MM.1S (cell line): ENCODE measurements around the gene PAN3.

Experiments used
- EZH2 ChIP-seq: fragments of 300-600 bp; sonication (generic); optimal IDR thresholded peaks from 2 replicates; pipeline ENCODE3; 2017; ENCODE audit warnings: low read depth, mild to moderate bottlenecking, antibody characterized with exemption, low read length, mixed read lengths
- EZH2phosphoT487 ChIP-seq: fragments of 300-600 bp; sonication (generic); IDR thresholded peaks from 2 replicates; pipeline ENCODE4 v1.6.1; 2018; ENCODE audit warnings: antibody characterized with exemption, low read length
- TF ChIP-seq, protein P1 (sequence below): fragments of 300-600 bp; sonication (generic); IDR thresholded peaks from 2 replicates; pipeline ENCODE4 v1.5.1; 2016; ENCODE audit warnings: antibody characterized with exemption, low read length, mixed read lengths

DNA sequence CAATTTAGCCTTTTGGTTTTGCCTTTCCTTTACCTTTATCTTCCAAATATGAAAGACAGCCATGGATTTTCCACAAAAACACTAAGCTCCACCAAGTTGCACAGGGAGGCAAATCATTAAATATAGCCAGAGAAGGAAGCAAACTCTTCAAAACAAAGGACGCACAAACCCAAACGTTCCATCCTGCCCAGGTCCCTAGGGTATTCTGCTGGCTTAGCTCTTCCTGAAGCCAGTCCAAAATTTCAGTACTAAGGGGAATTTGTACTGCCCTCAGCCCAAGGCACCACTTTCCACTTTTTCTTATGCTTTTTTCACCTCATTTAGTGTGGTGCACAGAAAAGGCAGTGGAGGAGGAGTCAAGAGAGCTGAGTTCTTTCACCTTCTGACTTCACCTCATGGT lies 186.7 kb downstream of the PAN3 start:
- TF ChIP-seq EZH2phosphoT487 (no peak), EZH2 (no peak)
- TF ChIP-seq, protein P1, sequence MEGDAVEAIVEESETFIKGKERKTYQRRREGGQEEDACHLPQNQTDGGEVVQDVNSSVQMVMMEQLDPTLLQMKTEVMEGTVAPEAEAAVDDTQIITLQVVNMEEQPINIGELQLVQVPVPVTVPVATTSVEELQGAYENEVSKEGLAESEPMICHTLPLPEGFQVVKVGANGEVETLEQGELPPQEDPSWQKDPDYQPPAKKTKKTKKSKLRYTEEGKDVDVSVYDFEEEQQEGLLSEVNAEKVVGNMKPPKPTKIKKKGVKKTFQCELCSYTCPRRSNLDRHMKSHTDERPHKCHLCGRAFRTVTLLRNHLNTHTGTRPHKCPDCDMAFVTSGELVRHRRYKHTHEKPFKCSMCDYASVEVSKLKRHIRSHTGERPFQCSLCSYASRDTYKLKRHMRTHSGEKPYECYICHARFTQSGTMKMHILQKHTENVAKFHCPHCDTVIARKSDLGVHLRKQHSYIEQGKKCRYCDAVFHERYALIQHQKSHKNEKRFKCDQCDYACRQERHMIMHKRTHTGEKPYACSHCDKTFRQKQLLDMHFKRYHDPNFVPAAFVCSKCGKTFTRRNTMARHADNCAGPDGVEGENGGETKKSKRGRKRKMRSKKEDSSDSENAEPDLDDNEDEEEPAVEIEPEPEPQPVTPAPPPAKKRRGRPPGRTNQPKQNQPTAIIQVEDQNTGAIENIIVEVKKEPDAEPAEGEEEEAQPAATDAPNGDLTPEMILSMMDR, result no peak
